Ishikawa (cell line): ENCODE data around the gene RASD2.

ENCODE experiments used
- CEBPB ChIP-seq: IDR thresholded peaks from 2 replicates; pipeline ENCODE4 v1.6.1; 2012
- EGR1 ChIP-seq: IDR thresholded peaks from 2 replicates; pipeline ENCODE4 v1.6.1; 2012
- EP300 ChIP-seq: IDR thresholded peaks from 2 replicates; pipeline ENCODE4 v1.6.1; 2012; ENCODE audit warnings: borderline replicate concordance
- FOXM1 ChIP-seq: IDR thresholded peaks from 2 replicates; pipeline ENCODE4 v1.6.1; 2012; ENCODE audit warnings: low read depth, borderline replicate concordance
- MAX ChIP-seq: IDR thresholded peaks from 2 replicates; pipeline ENCODE4 v1.6.1; 2012
- RAD21 ChIP-seq: IDR thresholded peaks from 2 replicates; pipeline ENCODE4 v1.6.1; 2012; ENCODE audit warnings: low read depth
- TEAD4 ChIP-seq: IDR thresholded peaks from 2 replicates; pipeline ENCODE4 v1.6.1; 2012
- USF1 ChIP-seq: IDR thresholded peaks from 2 replicates; pipeline ENCODE4 v1.6.1; 2012
- YY1 ChIP-seq: IDR thresholded peaks from 2 replicates; pipeline ENCODE4 v1.6.1; 2012; ENCODE audit warnings: low read depth
- ZBTB7A ChIP-seq: IDR thresholded peaks from 2 replicates; pipeline ENCODE4 v1.6.1; 2012; ENCODE audit warnings: low read depth
- TF ChIP-seq, protein P1 (sequence below): IDR thresholded peaks from 2 replicates; pipeline ENCODE4 v1.6.1; 2012; ENCODE audit warnings: low read depth, mild to moderate bottlenecking

DNA sequence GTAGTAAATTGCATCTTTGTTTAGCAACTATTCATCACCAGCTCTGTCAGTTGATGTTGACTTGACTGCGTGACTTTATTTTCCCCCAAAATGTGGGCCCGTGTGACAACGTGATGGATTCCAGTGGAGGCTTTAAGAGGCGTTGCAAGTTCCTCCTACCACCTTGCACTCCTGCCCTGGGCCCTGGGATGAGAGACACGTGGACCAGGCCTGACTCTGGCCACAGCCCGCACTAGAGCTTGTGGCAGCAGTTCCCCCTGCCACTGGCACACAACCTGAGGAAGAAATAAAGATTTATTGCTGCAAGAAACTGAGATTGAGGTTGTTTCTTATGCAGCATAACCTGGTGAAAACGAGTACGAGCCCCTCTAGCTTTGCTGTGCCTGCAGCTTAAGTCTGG, 31.9 kb downstream of the RASD2 start:
- TF ChIP-seq FOXM1 (no peak), RAD21 (no peak), YY1 (no peak), USF1 (no peak), TEAD4 (no peak), EP300 (no peak), ZBTB7A (no peak), MAX (no peak), CEBPB (no peak), EGR1 (no peak)
- TF ChIP-seq, protein P1, sequence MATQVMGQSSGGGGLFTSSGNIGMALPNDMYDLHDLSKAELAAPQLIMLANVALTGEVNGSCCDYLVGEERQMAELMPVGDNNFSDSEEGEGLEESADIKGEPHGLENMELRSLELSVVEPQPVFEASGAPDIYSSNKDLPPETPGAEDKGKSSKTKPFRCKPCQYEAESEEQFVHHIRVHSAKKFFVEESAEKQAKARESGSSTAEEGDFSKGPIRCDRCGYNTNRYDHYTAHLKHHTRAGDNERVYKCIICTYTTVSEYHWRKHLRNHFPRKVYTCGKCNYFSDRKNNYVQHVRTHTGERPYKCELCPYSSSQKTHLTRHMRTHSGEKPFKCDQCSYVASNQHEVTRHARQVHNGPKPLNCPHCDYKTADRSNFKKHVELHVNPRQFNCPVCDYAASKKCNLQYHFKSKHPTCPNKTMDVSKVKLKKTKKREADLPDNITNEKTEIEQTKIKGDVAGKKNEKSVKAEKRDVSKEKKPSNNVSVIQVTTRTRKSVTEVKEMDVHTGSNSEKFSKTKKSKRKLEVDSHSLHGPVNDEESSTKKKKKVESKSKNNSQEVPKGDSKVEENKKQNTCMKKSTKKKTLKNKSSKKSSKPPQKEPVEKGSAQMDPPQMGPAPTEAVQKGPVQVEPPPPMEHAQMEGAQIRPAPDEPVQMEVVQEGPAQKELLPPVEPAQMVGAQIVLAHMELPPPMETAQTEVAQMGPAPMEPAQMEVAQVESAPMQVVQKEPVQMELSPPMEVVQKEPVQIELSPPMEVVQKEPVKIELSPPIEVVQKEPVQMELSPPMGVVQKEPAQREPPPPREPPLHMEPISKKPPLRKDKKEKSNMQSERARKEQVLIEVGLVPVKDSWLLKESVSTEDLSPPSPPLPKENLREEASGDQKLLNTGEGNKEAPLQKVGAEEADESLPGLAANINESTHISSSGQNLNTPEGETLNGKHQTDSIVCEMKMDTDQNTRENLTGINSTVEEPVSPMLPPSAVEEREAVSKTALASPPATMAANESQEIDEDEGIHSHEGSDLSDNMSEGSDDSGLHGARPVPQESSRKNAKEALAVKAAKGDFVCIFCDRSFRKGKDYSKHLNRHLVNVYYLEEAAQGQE: no peak
